ENCODE data around the gene TMPRSS3. TPM values are rescaled to one million over a fixed set of nuclear protein-coding genes. Genes with fewer than 3 reads are reported as not detected.

Gene TMPRSS3
- total and polyA plus RNA-seq, 9 of the 15 experiments (the other 6 are each of a cell fraction or from before 2014, with no cell fraction given): 0.07 TPM; not detected in 8

- no peak for TF ChIP-seq ZNF239 (CRISPR knock-in tag; IDR thresholded peaks at IDR 0.05)
- no peak for TF ChIP-seq PCBP1 (IDR thresholded peaks at IDR 0.05; ENCODE audit: low read depth, low read length, poor library complexity, severe bottlenecking)
- no peak for TF ChIP-seq RFX5 (IDR thresholded peaks at IDR 0.05; ENCODE audit: low read depth, low read length)
- TF ChIP-seq ZNF668 (CRISPR knock-in tag; IDR thresholded peaks at IDR 0.05): no peak
- TF ChIP-seq MCM2 (IDR thresholded peaks at IDR 0.05; ENCODE audit: low read depth): no peak
- peak; percentile 33; the same call in 1 of the 2 replicates for TF ChIP-seq DEAF1 (CRISPR knock-in tag; IDR thresholded peaks at IDR 0.05)
- no peak for TF ChIP-seq ZBTB2 (IDR thresholded peaks at IDR 0.05)
- TF ChIP-seq ERF (CRISPR knock-in tag; IDR thresholded peaks at IDR 0.05): no peak
- TF ChIP-seq ZBTB5 (IDR thresholded peaks at IDR 0.05): no peak
- TF ChIP-seq MAZ (CRISPR knock-in tag; conservative IDR thresholded peaks at IDR 0.05 in 1 of 2, IDR thresholded peaks at IDR 0.05 in 1 of 2): peak in 1 of 2 experiments; percentile 41; a peak in 1 of 4 replicates
- peak; percentile 59; the same call in 1 of the 2 replicates for TF ChIP-seq ATF4 (CRISPR knock-in tag; IDR thresholded peaks at IDR 0.05)
- TF ChIP-seq RBM15 (IDR thresholded peaks at IDR 0.05; ENCODE audit: insufficient read depth, low read length): no peak
- TF ChIP-seq CREB3 (tag; conservative IDR thresholded peaks at IDR 0.05; ENCODE audit: low read depth): no peak
- peak; percentile 60 for TF ChIP-seq CEBPG (CRISPR knock-in tag; IDR thresholded peaks at IDR 0.05)
- peak in 1 of 2 experiments; percentile 63; a peak in 2 of 4 replicates for TF ChIP-seq CEBPG (tag; conservative IDR thresholded peaks at IDR 0.05 in 1 of 2, IDR thresholded peaks at IDR 0.05 in 1 of 2)
- no peak for TF ChIP-seq ETS1 (conservative IDR thresholded peaks at IDR 0.05; ENCODE audit: control insufficient read depth, low read depth, low read length)
- TF ChIP-seq ZNF3 (CRISPR knock-in tag; IDR thresholded peaks at IDR 0.05): no peak
- TF ChIP-seq ZNF165 (CRISPR knock-in tag; IDR thresholded peaks at IDR 0.05; ENCODE audit: borderline replicate concordance): no peak
Observed at GRCh38 chr21:42337830-42338728, 57.8 kb downstream of the TMPRSS3 start (continued).
